Measurements from ENCODE around the gene DIMT1. TPM values are rescaled to one million over a fixed set of nuclear protein-coding genes. Genes with fewer than 3 reads are reported as not detected.

Gene DIMT1
- total RNA-seq (2014; rRNA removed; shearing (Covaris generic)), result 24.0 and 35.9 TPM in 2 replicates

- peak; percentile 97 for DNase-seq (ENCODE audit: low read depth)
Observed at GRCh38 chr5:62403411-62404250, at the start of gene DIMT1. DIMT1 (minus strand) TSS chr5:62403905; CDS start chr5:62403772, 133 bp downstream.

- no peak for DNase-seq (ENCODE audit: low read depth)
Observed at GRCh38 chr5:62450259-62450658, 46.6 kb upstream of the DIMT1 start.

GRCh38 chr5:62448528-62448927 lies 44.8 kb upstream of the DIMT1 start:
- no peak for DNase-seq (ENCODE audit: low read depth)

GRCh38 chr5:62432621-62433064 lies 28.9 kb upstream of the DIMT1 start:
- DNase-seq (ENCODE audit: low read depth), result no peak

GRCh38 chr5:62431735-62432620 lies 28.3 kb upstream of the DIMT1 start:
- no peak for DNase-seq (ENCODE audit: low read depth)

GRCh38 chr5:62424763-62425162 lies 21.1 kb upstream of the DIMT1 start:
- no peak for DNase-seq (ENCODE audit: low read depth)

GRCh38 chr5:62421414-62421813 lies 17.7 kb upstream of the DIMT1 start:
- no peak for DNase-seq (ENCODE audit: low read depth)

GRCh38 chr5:62419609-62420008 lies 15.9 kb upstream of the DIMT1 start:
- DNase-seq (ENCODE audit: low read depth), result no peak

GRCh38 chr5:62418462-62419076 lies 14.9 kb upstream of the DIMT1 start:
- no peak for DNase-seq (ENCODE audit: low read depth)

- DNase-seq (ENCODE audit: low read depth), result no peak
Observed at GRCh38 chr5:62413711-62414110, 10.0 kb upstream of the DIMT1 start.

- peak; percentile 99 for DNase-seq (ENCODE audit: low read depth)
Observed at GRCh38 chr5:62412549-62413329, 9.0 kb upstream of the DIMT1 start, which contains the start of gene IPO11. IPO11 (plus strand) TSS chr5:62412763; CDS start chr5:62437280, 24,517 bp downstream.

GRCh38 chr5:62395210-62395950 lies 8.3 kb downstream of the DIMT1 start:
- DNase-seq (ENCODE audit: low read depth), result peak; percentile 53

GRCh38 chr5:62386824-62387223 lies 16.9 kb downstream of the DIMT1 start:
- DNase-seq (ENCODE audit: low read depth), result no peak

GRCh38 chr5:62385816-62386400 lies 17.8 kb downstream of the DIMT1 start:
- DNase-seq (ENCODE audit: low read depth), result no peak

GRCh38 chr5:62385131-62385530 lies 18.6 kb downstream of the DIMT1 start:
- no peak for DNase-seq (ENCODE audit: low read depth)

GRCh38 chr5:62376064-62376463 lies 27.6 kb downstream of the DIMT1 start:
- peak; percentile 40 for DNase-seq (ENCODE audit: low read depth)

- DNase-seq (ENCODE audit: low read depth), result no peak
Observed at GRCh38 chr5:62375627-62376026, 28.1 kb downstream of the DIMT1 start.

GRCh38 chr5:62374090-62374489 lies 29.6 kb downstream of the DIMT1 start:
- no peak for DNase-seq (ENCODE audit: low read depth)

GRCh38 chr5:62373382-62373781 lies 30.3 kb downstream of the DIMT1 start:
- no peak for DNase-seq (ENCODE audit: low read depth)

GRCh38 chr5:62372600-62372999 lies 31.1 kb downstream of the DIMT1 start:
- no peak for DNase-seq (ENCODE audit: low read depth)
